ACC112 (cell line): ENCODE measurements around the gene C17orf107.
A peak's percentile ranks its signal among the peaks of the same experiment; 100 is the strongest.

Experiments used
- H2AFZ ChIP-seq: fragments of 200-600 bp; sonication (generic); one replicate; pipeline ENCODE4 v1.6.0; 2017; ENCODE audit warnings: antibody characterized with exemption, low read length; ENCODE audit not compliant: unreplicated experiment
- H3K27ac ChIP-seq: fragments of 200-600 bp; sonication (generic); 2 replicates; pipeline ENCODE4 v1.5.1; 2014; ENCODE audit warnings: low read depth, mild to moderate bottlenecking, antibody characterized with exemption, low read length, moderate library complexity
- H3K27me3 ChIP-seq: fragments of 200-600 bp; sonication (generic); 2 replicates; pipeline ENCODE4 v1.6.1; 2014; ENCODE audit warnings: mild to moderate bottlenecking, antibody characterized with exemption, low read length, moderate library complexity, mixed read lengths; ENCODE audit not compliant: insufficient read depth
- H3K36me3 ChIP-seq: fragments of 200-600 bp; sonication (generic); 2 replicates; pipeline ENCODE4 v1.6.1; 2016; ENCODE audit warnings: mild to moderate bottlenecking, antibody characterized with exemption, low read length, moderate library complexity, mixed read lengths; ENCODE audit not compliant: insufficient read depth
- H3K4me1 ChIP-seq: fragments of 200-600 bp; sonication (generic); one replicate; pipeline ENCODE4 v1.6.1; 2016; ENCODE audit warnings: low read length, mixed read lengths; ENCODE audit not compliant: insufficient read depth, unreplicated experiment, control insufficient read depth
- H3K4me3 ChIP-seq: fragments of 200-600 bp; sonication (generic); 2 replicates; pipeline ENCODE4 v1.5.1; 2014; ENCODE audit warnings: mild to moderate bottlenecking, low read depth, low read length
- H3K79me2 ChIP-seq: fragments of 200-600 bp; sonication (generic); one replicate; pipeline ENCODE4 v1.6.0; 2016; ENCODE audit warnings: low read length; ENCODE audit not compliant: control insufficient read depth, unreplicated experiment, insufficient read depth

Gene C17orf107

DNA sequence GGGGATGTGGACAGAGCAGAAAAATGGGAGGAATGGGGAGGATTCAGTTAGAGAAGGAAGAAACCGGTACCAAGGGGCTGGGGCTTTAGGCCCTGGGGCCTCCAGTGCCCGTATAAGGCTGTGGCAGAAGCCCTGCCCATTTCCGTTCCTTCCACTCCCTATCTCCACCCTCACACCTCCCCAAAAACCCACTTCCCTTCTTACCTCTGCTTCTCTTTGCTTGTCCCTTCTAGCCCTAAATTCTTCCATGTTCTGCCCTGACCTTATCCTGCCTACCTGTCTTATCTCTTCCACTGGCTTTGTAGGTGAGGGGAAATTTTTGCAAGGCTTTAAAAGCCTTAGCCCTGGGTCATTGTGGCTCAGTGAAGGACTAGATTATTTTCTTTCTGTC lies 44.8 kb downstream of the C17orf107 start:
- peaks cover 45% of the 10 kb centered on the region for H3K4me1 ChIP-seq
- H3K4me3 ChIP-seq, result no peak overlapping the region
- peak overlapping the region; percentile 63 for H3K27ac ChIP-seq
- peaks cover 76% of the 10 kb centered on the region for H3K79me2 ChIP-seq
- no peaks in the 10 kb centered on the region for H3K27me3 ChIP-seq
- H2AFZ ChIP-seq, result no peak overlapping the region
- H3K36me3 ChIP-seq, result peaks cover 16% of the 10 kb centered on the region; the same call in 1 of the 2 replicates

DNA sequence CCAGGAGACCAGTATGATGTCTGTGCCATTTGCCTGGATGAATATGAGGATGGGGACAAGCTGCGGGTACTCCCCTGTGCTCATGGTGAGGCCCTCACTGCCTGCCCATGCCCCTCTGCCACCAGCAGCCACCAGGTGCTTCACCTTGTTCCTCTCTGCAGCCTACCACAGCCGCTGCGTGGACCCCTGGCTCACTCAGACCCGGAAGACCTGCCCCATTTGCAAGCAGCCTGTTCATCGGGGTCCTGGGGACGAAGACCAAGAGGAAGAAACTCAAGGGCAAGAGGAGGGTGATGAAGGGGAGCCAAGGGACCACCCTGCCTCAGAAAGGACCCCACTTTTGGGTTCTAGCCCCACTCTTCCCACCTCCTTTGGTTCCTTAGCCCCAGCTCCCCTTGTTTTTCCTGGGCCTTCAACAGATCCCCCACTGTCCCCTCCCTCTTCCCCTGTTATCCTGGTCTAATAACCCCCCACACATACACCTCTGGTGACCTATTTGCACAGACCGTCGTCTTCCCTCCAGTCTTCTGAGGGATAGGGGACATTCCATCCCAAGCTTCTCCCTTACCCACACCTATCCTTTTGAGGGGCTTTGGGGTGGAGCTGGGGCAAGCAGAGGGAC lies 45.3 kb downstream of the C17orf107 start:
- no peaks in the 10 kb centered on the region for H3K27me3 ChIP-seq
- peaks cover 73% of the 10 kb centered on the region for H3K79me2 ChIP-seq
- H3K4me1 ChIP-seq, result peaks cover 45% of the 10 kb centered on the region
- H3K4me3 ChIP-seq, result peak overlapping the region; percentile 32; the same call in 1 of the 2 replicates
- H3K27ac ChIP-seq, result peak overlapping the region; percentile 63
- H2AFZ ChIP-seq, result no peak overlapping the region
- peaks cover 16% of the 10 kb centered on the region; the same call in 1 of the 2 replicates for H3K36me3 ChIP-seq

DNA sequence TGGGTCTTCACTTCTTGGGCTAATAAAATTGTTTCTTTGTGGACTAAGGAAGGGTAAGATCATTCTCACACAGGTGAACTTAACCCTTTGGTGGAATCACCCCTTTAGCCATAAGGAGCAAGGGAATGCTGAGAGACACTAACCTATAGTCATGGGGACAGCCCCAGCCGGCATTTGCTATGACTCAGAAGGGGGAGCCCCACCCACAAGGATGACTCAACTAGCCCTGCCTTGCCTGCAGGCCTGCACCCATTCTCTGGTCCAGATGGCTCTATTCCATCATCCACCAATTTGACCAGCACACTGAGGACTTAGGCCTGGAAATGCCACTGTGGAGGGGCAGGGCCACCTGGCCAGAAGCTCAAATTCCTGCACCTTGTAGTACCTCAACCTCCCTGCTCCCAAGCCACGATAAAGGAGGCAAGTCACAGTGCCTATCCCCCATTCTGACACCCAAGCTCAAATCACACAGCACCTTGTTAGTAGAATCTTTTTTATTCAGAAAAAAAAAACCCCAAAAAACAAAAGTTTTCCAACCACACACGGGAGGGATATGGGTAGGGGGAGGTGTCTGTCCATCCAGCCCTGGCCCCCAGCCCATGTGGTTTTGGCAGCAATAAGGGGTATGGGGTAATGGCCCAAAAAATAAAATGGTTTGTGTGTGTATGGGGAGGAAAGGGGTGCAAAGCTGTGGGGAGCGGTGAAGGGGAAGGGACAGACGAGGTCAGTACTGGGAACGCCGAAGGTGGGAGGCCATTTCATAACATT lies 46.0 kb downstream of the C17orf107 start:
- Histone ChIP-seq H3K4me1 (peaks cover 48% of the 10 kb centered on the region), H2AFZ (no peak overlapping the region), H3K27ac (peak overlapping the region; percentile 92), H3K4me3 (peak overlapping the region; percentile 90), H3K36me3 (peaks cover 16% of the 10 kb centered on the region; the same call in 1 of the 2 replicates), H3K27me3 (no peaks in the 10 kb centered on the region), H3K79me2 (peaks cover 73% of the 10 kb centered on the region)

DNA sequence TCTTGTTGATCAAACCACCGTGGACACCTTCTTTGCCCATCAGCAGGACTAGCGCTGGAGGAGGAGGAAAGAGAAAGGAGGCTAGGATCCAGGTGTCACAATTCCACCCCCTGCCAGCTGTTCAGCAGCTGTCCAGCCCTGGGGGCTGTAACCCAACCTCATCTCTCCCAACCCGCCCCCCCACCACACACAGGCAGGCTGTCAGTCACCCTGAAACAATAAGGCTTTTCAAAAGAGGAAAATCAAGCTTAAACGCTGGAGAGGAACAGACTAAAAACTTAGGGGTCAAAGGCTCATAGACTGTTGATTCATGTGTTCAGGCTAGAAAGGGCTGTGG lies 46.6 kb downstream of the C17orf107 start:
- H2AFZ ChIP-seq, result no peak overlapping the region
- H3K27me3 ChIP-seq, result no peaks in the 10 kb centered on the region
- H3K36me3 ChIP-seq, result peaks cover 16% of the 10 kb centered on the region; the same call in 1 of the 2 replicates
- peak overlapping the region; percentile 90 for H3K4me3 ChIP-seq
- H3K27ac ChIP-seq, result peak overlapping the region; percentile 92
- peaks cover 71% of the 10 kb centered on the region for H3K79me2 ChIP-seq
- H3K4me1 ChIP-seq, result peaks cover 53% of the 10 kb centered on the region

DNA sequence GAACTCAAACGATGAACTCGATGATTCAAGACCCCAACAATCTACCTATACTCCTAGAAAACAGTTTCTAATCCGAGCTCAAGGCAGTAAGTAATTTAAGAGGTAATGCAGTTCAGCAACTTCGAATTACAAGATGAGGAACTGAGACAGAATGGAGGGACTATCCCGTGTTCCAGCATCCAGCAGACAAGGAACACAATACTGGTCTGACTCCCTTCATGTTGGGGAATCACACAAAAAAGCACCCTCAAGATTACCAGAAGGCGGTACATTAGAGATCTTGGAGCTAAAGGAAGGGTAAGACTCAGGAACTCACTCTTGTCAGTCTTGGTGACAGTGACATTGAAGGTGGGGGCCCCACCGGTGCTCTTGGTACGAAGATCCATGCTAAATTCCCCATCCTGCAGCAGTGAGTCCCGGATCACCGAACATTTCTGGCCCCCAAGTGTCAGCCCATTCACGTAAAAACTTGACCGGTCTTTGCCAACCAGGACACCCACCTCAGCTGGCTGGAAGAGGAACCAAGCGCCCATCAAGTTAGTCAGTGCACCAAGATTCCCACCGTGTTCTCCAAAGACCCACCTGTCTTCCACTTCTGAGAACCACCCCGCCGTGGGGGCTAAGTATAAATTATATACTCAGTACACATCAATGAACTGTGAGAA lies 47.1 kb downstream of the C17orf107 start:
- peak overlapping the region; percentile 90 for H3K4me3 ChIP-seq
- no peaks in the 10 kb centered on the region for H3K27me3 ChIP-seq
- peaks cover 66% of the 10 kb centered on the region for H3K79me2 ChIP-seq
- H3K36me3 ChIP-seq, result peaks cover 16% of the 10 kb centered on the region; the same call in 1 of the 2 replicates
- peak overlapping the region; percentile 92 for H3K27ac ChIP-seq
- peaks cover 51% of the 10 kb centered on the region for H3K4me1 ChIP-seq
- no peak overlapping the region for H2AFZ ChIP-seq

DNA sequence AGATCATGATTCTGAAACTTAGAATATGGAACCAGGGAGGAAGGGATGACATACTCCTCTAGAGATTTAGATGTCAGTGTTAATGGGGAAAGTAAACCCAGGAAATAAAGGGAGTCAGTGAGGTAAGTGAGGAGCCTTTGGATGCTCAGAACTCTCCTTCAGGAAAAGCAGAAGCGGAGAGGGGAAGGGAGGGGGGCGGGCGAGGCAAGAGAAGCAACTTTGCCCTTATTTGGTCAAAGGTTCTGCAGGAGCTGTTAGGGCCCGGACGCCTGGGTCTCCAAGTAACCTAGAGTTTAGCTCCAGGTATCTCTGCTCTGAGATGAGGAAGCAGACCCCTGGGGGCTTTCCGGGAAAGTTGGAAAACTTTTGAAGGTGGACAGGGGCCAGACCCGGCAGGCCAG lies 47.7 kb downstream of the C17orf107 start:
- Histone ChIP-seq H3K27ac (peak overlapping the region; percentile 92), H3K4me1 (peaks cover 46% of the 10 kb centered on the region), H2AFZ (no peak overlapping the region), H3K27me3 (no peaks in the 10 kb centered on the region), H3K79me2 (peaks cover 60% of the 10 kb centered on the region), H3K36me3 (peaks cover 16% of the 10 kb centered on the region; the same call in 1 of the 2 replicates), H3K4me3 (peak overlapping the region; percentile 90)

DNA sequence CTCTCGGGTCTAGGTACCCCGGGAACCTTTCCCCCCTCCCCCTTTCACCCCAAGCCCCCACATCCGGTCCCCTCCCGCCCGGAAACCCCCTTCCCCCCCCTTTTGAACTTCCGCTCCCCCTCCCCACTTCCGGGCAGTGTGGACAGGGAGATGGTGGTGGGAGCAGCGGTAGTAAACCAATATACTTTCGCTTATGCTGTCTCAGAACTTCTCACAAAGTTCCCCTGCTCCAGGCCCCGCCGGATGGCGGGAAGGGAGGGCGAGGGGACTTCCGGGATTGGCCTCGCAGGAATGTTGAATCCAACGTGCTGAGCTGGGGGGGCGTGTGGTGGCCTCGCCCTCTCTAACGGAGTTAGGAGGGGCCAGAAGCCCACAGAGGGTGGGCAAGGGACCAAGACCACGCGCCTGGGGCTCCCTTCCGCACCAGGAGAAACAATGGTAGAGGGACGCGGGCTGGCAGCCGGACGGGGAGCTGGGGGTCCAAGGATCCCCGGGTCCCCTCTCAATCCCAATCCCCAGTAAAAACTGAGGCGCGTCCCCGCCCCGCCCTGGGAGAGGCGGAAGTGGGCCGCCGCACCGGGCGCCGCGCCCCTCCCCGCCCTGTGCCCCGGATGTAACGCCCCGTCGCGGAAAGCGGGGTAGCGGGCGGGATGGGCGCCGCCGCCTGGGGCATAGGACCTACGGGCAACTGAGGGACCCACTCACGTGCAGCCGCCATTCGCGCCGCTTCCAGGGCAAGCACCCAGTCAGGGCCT lies 48.3 kb downstream of the C17orf107 start:
- peaks cover 16% of the 10 kb centered on the region; the same call in 1 of the 2 replicates for H3K36me3 ChIP-seq

DNA sequence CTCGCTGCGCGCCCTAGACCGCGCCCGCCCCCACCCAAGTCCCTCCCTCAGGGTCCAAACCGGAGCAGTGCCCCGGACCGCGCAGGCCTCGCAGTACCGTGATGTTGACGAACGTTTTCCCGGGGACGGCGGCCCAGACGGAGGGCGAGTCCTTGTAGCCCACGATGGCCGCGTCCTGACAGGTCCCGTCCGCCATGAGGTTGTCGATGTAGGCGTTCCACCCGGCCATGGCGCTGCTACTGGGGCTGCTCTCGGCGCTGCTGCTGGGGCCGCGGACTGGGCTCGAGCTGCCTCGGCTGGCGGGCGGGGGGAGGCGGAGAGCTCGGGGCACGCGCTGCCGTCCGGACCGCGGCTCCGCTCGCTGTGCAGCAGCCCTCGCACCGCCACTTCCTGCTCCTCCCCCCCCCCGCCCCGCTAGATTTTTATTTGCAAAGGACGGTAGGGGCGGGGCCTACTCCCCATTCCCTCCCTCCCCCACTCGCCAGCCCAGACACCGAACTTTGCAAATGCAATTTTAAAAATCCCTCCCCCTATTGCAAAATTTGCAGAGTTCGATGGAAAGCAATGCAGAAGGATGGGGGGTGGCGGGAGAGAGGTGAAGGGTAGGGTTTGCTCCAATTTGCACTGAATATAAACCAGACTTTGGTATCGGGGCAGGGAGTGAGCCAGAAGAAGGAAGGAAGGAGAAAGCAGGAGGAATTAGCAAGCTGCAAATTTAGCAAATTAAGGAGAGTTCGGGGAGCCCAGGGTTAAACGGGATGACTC lies 49.0 kb downstream of the C17orf107 start, which contains the start of gene PFN1:
Gene PFN1, minus strand, starts transcription at position 365 of the 765 bp plus-strand sequence. Its CDS starts 136 bp downstream, at position 229.
- Histone ChIP-seq H3K36me3 (peaks cover 16% of the 10 kb centered on the region; the same call in 1 of the 2 replicates), H3K27ac (peak within 1 kb of the TSS; percentile 94), H3K4me3 (peak within 1 kb of the TSS; percentile 90), H3K27me3 (no peaks in the 10 kb centered on the region), H2AFZ (peak within 1 kb of the TSS; percentile 77), H3K79me2 (peaks cover 47% of the 10 kb centered on the region), H3K4me1 (peaks cover 38% of the 10 kb centered on the region)

More for the DNA sequence above, 48.3 kb downstream of the C17orf107 start:
- Histone ChIP-seq H2AFZ (no peak overlapping the region), H3K4me1 (peaks cover 40% of the 10 kb centered on the region), H3K79me2 (peaks cover 55% of the 10 kb centered on the region), H3K27ac (peak overlapping the region; percentile 92), H3K4me3 (peak overlapping the region; percentile 90), H3K27me3 (no peaks in the 10 kb centered on the region)

DNA sequence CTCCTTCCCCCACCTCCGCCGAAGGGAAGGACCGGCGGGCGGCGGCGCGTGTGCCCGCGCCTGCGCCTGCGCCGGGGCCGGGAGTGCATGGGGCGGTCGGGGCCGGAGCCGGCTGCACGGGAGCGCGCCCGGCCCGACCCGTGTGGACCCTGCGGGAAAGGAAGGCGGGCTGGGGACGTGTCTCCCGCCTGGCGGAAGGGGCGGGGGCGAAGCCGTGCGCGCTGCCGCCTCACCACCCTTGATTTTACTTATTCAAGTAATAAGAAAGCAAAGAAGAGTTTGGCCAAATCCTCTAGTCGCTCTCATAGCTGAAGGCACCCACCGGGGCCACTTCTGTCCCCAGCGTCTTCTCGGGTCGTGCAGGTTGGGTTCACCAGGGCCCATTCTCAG lies 49.6 kb downstream of the C17orf107 start:
- H3K27ac ChIP-seq, result peak overlapping the region; percentile 94
- H3K4me1 ChIP-seq, result peaks cover 42% of the 10 kb centered on the region
- peaks cover 16% of the 10 kb centered on the region; the same call in 1 of the 2 replicates for H3K36me3 ChIP-seq
- peak overlapping the region; percentile 90 for H3K4me3 ChIP-seq
- H3K27me3 ChIP-seq, result no peaks in the 10 kb centered on the region
- H3K79me2 ChIP-seq, result peaks cover 43% of the 10 kb centered on the region
- H2AFZ ChIP-seq, result peak overlapping the region; percentile 77
